HepG2 (cell line): ENCODE measurements around the gene TRAF4. TPM values are rescaled to one million over a fixed set of nuclear protein-coding genes. Genes with fewer than 3 reads are reported as not detected.

Source experiments
- FOSL1 ChIP-seq: sonication (generic); formaldehyde crosslinking; IDR thresholded peaks from 2 replicates; pipeline ENCODE4 v1.9.0; 2021; ENCODE audit warnings: missing genetic modification reagents, borderline replicate concordance
- GATAD1 ChIP-seq: IDR thresholded peaks from 2 replicates; pipeline ENCODE4 v1.6.1; 2016; ENCODE audit warnings: missing genetic modification reagents, missing compliant biosample characterization
- KLF6 ChIP-seq: IDR thresholded peaks from 2 replicates; pipeline ENCODE4 v1.8.0; 2016; ENCODE audit warnings: missing biosample characterization, missing genetic modification reagents
- ZNF510 ChIP-seq: sonication (generic); formaldehyde crosslinking; IDR thresholded peaks from 2 replicates; pipeline ENCODE4 v1.4.0; 2020; ENCODE audit warnings: low read depth, mild to moderate bottlenecking, missing genetic modification reagents
- ZNF609 ChIP-seq: sonication (generic); formaldehyde crosslinking; IDR thresholded peaks from 2 replicates; pipeline ENCODE4 v1.4.0; 2020; ENCODE audit warnings: mild to moderate bottlenecking, missing genetic modification reagents, borderline replicate concordance
- polyA plus RNA-seq, 8 experiments: library from polyadenylated mRNA; depleted of rRNA in 3 of 8; stranded (reverse) in 7 of 8; unstranded in 1 of 8; fragments of >200 nt; fragmentation: Illumina TruSeq in 4 of 8; extraction: Trizol in 4 of 8; gene quantifications; 2 replicates each; pipeline versions ENCODE4 v1.2.1 to v1.2.3, GENCODE V29; 2011 to 2016; ENCODE audit warnings: low read depth in 4 of 8, missing spikeins in 1 of 8, mixed read lengths in 1 of 8; ENCODE audit not compliant: insufficient read depth in 1 of 8
- total RNA-seq, 5 experiments: library from RNA; depleted of rRNA; stranded (reverse); fragments of >200 nt; fragmentation: Illumina TruSeq; extraction: Trizol; gene quantifications; 2 replicates each; pipeline ENCODE4 v1.2.3, GENCODE V29; 2016; ENCODE audit warnings: low read depth in 1 of 5
- TF ChIP-seq, protein P1 (sequence below): sonication (generic); formaldehyde crosslinking; IDR thresholded peaks from 2 replicates; pipeline ENCODE4 v1.4.0; 2020; ENCODE audit warnings: mild to moderate bottlenecking, missing genetic modification reagents
- TF ChIP-seq, protein P2 (sequence below): sonication (generic); formaldehyde crosslinking; IDR thresholded peaks from 2 replicates; pipeline ENCODE4 v1.9.0; 2021; ENCODE audit warnings: missing genetic modification reagents, borderline replicate concordance
- TF ChIP-seq, protein P3 (sequence below): sonication (generic); formaldehyde crosslinking; IDR thresholded peaks from 2 replicates; pipeline ENCODE4 v1.5.0; 2020; ENCODE audit warnings: missing genetic modification reagents
- TF ChIP-seq, protein P4 (sequence below): IDR thresholded peaks from 2 replicates; pipeline ENCODE4 v1.4.0; 2020; ENCODE audit warnings: mild to moderate bottlenecking, missing genetic modification reagents

Gene TRAF4
- total and polyA plus RNA-seq, 2 of the 13 experiments (the other 11 are each of a cell fraction or from before 2014, with no cell fraction given) = 86.0 to 89.9 TPM

DNA sequence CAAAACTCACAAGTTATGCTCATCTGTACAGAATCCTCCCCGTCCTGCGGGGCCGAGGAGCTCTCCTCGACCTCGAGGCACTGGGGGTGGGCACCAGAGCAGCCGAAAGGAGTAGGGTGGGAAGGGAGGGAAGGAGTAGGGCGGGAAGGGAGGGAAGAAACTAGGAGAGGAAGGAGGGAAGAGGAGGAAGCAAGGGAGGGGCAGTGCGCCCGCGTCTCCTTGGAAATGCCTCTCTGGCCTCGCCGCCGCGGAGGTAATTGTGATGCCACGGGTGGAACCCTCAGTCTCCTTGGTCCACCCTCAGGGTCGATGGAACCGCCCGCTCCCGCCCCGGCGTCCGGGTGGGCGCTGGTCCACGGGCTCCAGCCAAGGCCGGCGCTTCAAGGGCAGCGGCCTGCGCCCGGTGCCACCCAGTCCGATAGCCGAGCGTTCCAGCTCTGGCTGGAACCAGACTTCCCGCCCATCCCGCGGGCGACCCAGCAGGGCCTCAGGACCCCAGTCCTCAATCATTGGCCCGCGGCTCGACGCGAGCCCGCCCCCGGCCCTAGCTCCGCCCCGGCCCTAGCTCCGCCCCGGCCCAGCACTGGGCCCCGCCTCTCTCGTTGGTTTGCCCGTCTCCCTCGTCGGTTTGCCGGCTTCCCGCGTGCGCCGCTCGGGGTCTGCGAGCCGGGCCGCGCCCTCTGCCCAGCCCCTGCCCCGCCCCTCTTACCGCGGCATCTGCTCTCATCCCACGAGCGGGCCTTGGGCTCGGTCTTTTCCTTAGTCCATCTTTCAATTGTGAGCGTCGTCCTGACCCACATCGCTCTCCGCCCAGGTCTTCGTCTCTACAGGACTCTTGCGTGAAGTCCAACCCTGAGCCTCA, 32.7 kb upstream of the TRAF4 start (continued):
- TF ChIP-seq, protein P1, sequence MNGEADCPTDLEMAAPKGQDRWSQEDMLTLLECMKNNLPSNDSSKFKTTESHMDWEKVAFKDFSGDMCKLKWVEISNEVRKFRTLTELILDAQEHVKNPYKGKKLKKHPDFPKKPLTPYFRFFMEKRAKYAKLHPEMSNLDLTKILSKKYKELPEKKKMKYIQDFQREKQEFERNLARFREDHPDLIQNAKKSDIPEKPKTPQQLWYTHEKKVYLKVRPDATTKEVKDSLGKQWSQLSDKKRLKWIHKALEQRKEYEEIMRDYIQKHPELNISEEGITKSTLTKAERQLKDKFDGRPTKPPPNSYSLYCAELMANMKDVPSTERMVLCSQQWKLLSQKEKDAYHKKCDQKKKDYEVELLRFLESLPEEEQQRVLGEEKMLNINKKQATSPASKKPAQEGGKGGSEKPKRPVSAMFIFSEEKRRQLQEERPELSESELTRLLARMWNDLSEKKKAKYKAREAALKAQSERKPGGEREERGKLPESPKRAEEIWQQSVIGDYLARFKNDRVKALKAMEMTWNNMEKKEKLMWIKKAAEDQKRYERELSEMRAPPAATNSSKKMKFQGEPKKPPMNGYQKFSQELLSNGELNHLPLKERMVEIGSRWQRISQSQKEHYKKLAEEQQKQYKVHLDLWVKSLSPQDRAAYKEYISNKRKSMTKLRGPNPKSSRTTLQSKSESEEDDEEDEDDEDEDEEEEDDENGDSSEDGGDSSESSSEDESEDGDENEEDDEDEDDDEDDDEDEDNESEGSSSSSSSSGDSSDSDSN (CRISPR knock-in tag) = peak; percentile 87
- TF ChIP-seq, protein P2, sequence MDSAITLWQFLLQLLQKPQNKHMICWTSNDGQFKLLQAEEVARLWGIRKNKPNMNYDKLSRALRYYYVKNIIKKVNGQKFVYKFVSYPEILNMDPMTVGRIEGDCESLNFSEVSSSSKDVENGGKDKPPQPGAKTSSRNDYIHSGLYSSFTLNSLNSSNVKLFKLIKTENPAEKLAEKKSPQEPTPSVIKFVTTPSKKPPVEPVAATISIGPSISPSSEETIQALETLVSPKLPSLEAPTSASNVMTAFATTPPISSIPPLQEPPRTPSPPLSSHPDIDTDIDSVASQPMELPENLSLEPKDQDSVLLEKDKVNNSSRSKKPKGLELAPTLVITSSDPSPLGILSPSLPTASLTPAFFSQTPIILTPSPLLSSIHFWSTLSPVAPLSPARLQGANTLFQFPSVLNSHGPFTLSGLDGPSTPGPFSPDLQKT (CRISPR knock-in tag) = no peak
- TF ChIP-seq, protein P3, sequence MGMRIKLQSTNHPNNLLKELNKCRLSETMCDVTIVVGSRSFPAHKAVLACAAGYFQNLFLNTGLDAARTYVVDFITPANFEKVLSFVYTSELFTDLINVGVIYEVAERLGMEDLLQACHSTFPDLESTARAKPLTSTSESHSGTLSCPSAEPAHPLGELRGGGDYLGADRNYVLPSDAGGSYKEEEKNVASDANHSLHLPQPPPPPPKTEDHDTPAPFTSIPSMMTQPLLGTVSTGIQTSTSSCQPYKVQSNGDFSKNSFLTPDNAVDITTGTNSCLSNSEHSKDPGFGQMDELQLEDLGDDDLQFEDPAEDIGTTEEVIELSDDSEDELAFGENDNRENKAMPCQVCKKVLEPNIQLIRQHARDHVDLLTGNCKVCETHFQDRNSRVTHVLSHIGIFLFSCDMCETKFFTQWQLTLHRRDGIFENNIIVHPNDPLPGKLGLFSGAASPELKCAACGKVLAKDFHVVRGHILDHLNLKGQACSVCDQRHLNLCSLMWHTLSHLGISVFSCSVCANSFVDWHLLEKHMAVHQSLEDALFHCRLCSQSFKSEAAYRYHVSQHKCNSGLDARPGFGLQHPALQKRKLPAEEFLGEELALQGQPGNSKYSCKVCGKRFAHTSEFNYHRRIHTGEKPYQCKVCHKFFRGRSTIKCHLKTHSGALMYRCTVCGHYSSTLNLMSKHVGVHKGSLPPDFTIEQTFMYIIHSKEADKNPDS = no peak
- TF ChIP-seq ZNF510 (CRISPR knock-in tag) = no peak
- TF ChIP-seq GATAD1 (CRISPR knock-in tag) = peak; percentile 32; the same call in 1 of the 2 replicates
- TF ChIP-seq, protein P4, sequence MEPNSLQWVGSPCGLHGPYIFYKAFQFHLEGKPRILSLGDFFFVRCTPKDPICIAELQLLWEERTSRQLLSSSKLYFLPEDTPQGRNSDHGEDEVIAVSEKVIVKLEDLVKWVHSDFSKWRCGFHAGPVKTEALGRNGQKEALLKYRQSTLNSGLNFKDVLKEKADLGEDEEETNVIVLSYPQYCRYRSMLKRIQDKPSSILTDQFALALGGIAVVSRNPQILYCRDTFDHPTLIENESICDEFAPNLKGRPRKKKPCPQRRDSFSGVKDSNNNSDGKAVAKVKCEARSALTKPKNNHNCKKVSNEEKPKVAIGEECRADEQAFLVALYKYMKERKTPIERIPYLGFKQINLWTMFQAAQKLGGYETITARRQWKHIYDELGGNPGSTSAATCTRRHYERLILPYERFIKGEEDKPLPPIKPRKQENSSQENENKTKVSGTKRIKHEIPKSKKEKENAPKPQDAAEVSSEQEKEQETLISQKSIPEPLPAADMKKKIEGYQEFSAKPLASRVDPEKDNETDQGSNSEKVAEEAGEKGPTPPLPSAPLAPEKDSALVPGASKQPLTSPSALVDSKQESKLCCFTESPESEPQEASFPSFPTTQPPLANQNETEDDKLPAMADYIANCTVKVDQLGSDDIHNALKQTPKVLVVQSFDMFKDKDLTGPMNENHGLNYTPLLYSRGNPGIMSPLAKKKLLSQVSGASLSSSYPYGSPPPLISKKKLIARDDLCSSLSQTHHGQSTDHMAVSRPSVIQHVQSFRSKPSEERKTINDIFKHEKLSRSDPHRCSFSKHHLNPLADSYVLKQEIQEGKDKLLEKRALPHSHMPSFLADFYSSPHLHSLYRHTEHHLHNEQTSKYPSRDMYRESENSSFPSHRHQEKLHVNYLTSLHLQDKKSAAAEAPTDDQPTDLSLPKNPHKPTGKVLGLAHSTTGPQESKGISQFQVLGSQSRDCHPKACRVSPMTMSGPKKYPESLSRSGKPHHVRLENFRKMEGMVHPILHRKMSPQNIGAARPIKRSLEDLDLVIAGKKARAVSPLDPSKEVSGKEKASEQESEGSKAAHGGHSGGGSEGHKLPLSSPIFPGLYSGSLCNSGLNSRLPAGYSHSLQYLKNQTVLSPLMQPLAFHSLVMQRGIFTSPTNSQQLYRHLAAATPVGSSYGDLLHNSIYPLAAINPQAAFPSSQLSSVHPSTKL (CRISPR knock-in tag) = peak; percentile 66
- TF ChIP-seq FOSL1 (CRISPR knock-in tag) = no peak
- TF ChIP-seq ZNF609 (CRISPR knock-in tag) = no peak
- peak; percentile 66; the same call in 1 of the 2 replicates for TF ChIP-seq KLF6 (CRISPR knock-in tag)
